Calu3 (cell line): ENCODE results near the gene ZDHHC1. TPM values are rescaled to one million over a fixed set of nuclear protein-coding genes. Genes with fewer than 3 reads are reported as not detected.
A peak's percentile ranks its signal among the peaks of the same experiment; 100 is the strongest.

Experiments
- BruUV-seq: library from RNA; stranded (reverse); fragments of 400-500 nt; replicated peaks from 2 replicates; lab custom pipeline; 2021; lab: Mats Ljungman, UMichigan
- CTCF ChIA-PET: fragments of 300-600 bp; sonication (Branson Sonifier 250); formaldehyde crosslinking; loops from one replicate; lab custom pipeline; 2022; ENCODE audit warnings: antibody characterized with exemption; lab: Charles Lee
- DNase-seq: peaks from one replicate; pipeline ENCODE4 v3.0.0; 2022
- H3K27ac Mint-ChIP-seq: one replicate; pipeline ENCODE4 v1.8.0; 2022; ENCODE audit warnings: mixed read lengths; ENCODE audit not compliant: unreplicated experiment
- H3K27me3 Mint-ChIP-seq: one replicate; pipeline ENCODE4 v1.8.0; 2022; ENCODE audit warnings: mixed read lengths; ENCODE audit not compliant: unreplicated experiment
- H3K36me3 Mint-ChIP-seq: one replicate; pipeline ENCODE4 v1.8.0; 2022; ENCODE audit warnings: mild to moderate bottlenecking, moderate library complexity, mixed read lengths; ENCODE audit not compliant: insufficient read depth, unreplicated experiment
- H3K4me1 Mint-ChIP-seq: one replicate; pipeline ENCODE4 v1.8.0; 2022; ENCODE audit warnings: mild to moderate bottlenecking, low read depth, mixed read lengths; ENCODE audit not compliant: unreplicated experiment
- H3K4me3 Mint-ChIP-seq: one replicate; pipeline ENCODE4 v1.8.0; 2022; ENCODE audit warnings: mild to moderate bottlenecking, low read depth, moderate library complexity, mixed read lengths; ENCODE audit not compliant: unreplicated experiment
- H3K9me3 Mint-ChIP-seq: one replicate; pipeline ENCODE4 v1.8.0; 2022; ENCODE audit warnings: low read depth, mixed read lengths; ENCODE audit not compliant: unreplicated experiment
- intact Hi-C: fragments of 100-400 bp; cut with micrococcal nuclease; formaldehyde crosslinking; loops from one replicate; pipeline ENCODE4 v1.10.0; 2022; ENCODE audit not compliant: unreplicated experiment
- total RNA-seq: library from RNA; stranded (reverse); gene quantifications from 2 replicates; pipeline ENCODE4 v1.2.3, GENCODE V29; 2022
- TF ChIP-seq, protein P1 (sequence below): fragments of 200-600 bp; IDR thresholded peaks from one replicate; pipeline ENCODE4 v1.8.0; 2022; ENCODE audit warnings: antibody characterized with exemption; ENCODE audit not compliant: unreplicated experiment

Gene ZDHHC1
- total RNA-seq, 1 experiment from 2014 or later, result 22.6 TPM

GRCh38 chr16:67430504-67430976 is 14.3 kb upstream of the ZDHHC1 start:
- Mint-ChIP-seq H3K27me3 (peaks cover 26% of the 10 kb centered on the region), H3K4me3 (peak overlapping the region; percentile 96), H3K36me3 (peaks cover 21% of the 10 kb centered on the region), H3K27ac (peak overlapping the region; percentile 84), H3K9me3 (no peaks in the 10 kb centered on the region), H3K4me1 (peaks cover 29% of the 10 kb centered on the region)
- BruUV-seq, result TSS peak; percentile 34
- TF ChIP-seq, protein P1, sequence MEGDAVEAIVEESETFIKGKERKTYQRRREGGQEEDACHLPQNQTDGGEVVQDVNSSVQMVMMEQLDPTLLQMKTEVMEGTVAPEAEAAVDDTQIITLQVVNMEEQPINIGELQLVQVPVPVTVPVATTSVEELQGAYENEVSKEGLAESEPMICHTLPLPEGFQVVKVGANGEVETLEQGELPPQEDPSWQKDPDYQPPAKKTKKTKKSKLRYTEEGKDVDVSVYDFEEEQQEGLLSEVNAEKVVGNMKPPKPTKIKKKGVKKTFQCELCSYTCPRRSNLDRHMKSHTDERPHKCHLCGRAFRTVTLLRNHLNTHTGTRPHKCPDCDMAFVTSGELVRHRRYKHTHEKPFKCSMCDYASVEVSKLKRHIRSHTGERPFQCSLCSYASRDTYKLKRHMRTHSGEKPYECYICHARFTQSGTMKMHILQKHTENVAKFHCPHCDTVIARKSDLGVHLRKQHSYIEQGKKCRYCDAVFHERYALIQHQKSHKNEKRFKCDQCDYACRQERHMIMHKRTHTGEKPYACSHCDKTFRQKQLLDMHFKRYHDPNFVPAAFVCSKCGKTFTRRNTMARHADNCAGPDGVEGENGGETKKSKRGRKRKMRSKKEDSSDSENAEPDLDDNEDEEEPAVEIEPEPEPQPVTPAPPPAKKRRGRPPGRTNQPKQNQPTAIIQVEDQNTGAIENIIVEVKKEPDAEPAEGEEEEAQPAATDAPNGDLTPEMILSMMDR, result no peak
- CTCF ChIA-PET, result interaction anchor here (0.6 to 1.9 kb wide), 13 partner anchors 11 to 1021 kb away, joined by 3 to 13 read pairs (median 4); partner anchors contain the start of gene ZDHHC1
- peak; percentile 60 for DNase-seq
- intact Hi-C loops, result no loop called here

- H3K27me3 Mint-ChIP-seq, result peaks cover 26% of the 10 kb centered on the region
- BruUV-seq, result no TSS peak
- H3K27ac Mint-ChIP-seq, result peak overlapping the region; percentile 84
- H3K4me3 Mint-ChIP-seq, result peak overlapping the region; percentile 96
- intact Hi-C loops, result no loop called here
- TF ChIP-seq, protein P1, result no peak
- CTCF ChIA-PET, result interaction anchor here (0.6 to 3.3 kb wide), 6 partner anchors 12 to 75 kb away, joined by 3 to 23 read pairs (median 4); no protein-coding TSS in a partner anchor
- DNase-seq, result no peak
- H3K4me1 Mint-ChIP-seq, result peaks cover 29% of the 10 kb centered on the region
- H3K9me3 Mint-ChIP-seq, result no peaks in the 10 kb centered on the region
- peaks cover 21% of the 10 kb centered on the region for H3K36me3 Mint-ChIP-seq
These were observed 13.7 kb upstream of the ZDHHC1 start for GRCh38 chr16:67429799-67430503.

DNA sequence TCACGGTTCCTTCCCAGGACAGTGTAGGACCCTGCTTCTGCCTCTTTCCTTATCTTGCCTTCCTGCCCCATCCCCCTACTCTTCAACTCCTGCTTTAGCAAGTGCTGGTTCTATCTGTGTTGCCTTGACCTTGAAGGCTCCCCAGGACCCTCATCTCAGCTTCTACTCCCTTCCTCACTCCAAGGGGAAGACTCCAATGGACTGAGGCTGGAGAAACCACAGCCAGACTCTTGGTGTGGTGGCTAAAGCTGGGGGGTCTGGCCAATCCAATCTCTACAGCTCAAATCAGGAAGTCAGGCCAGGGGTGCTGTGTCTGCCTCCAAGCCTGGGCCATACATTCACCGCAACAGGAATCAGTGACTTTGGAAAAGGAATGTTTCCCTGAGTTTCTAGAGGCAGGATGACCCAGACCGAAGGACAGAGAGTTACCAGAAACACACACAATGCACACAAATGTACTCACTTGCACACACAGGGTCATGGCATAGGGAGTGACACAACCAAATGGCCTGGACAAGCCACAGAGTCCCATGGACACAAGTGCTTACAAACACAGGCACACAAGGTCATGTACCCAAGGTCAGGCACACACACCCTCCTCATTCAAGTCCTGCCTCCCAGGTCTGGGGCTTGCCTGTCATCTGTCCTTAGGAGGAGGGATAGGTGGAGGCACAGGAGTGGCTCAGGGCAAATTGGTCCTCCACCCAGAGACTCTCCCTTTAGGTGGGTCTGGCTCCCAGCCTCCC is 12.9 kb upstream of the ZDHHC1 start:
- TF ChIP-seq, protein P1, result no peak
- no peak for DNase-seq
- Mint-ChIP-seq H3K27me3 (peaks cover 26% of the 10 kb centered on the region), H3K4me3 (peak overlapping the region; percentile 96), H3K36me3 (peaks cover 19% of the 10 kb centered on the region), H3K9me3 (no peaks in the 10 kb centered on the region), H3K27ac (no peak overlapping the region), H3K4me1 (peaks cover 29% of the 10 kb centered on the region)
- intact Hi-C loops, result no loop called here
- CTCF ChIA-PET, result interaction anchor here (1.8 to 3.3 kb wide), 4 partner anchors 11 to 36 kb away, joined by 20 to 34 read pairs (median 22); no protein-coding TSS in a partner anchor
- TSS peak; percentile 28 for BruUV-seq

DNA sequence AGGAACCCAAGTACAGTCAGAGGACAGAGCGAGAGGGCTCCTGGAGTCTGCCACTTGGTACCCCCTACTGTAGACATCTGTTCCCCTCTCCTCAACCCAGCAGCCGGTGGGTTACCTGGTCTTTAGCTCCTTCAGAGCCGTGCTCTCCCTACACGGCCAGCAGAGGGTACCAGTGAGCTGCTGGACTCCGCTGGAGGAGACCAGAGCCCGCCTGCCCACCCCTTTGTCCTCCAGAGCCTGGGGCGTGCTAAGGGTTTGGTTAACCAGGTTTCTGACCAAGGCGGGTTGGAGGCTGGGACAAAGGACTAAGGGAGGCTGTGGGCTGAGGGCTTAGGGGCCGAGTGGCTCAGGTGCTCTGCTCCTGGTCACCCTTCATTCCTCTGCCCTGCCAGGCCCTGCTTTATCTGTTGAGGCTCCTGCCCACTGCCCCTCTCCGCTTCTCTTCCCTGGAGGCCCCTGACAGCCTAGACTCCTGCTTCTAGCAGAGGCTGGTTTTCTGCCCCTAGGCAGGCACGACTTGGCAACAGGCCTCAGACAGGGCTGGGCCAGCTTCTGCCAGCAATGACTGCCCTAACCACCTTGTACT is 12.0 kb upstream of the ZDHHC1 start:
- Mint-ChIP-seq H3K4me3 (no peak overlapping the region), H3K9me3 (no peaks in the 10 kb centered on the region), H3K27me3 (peaks cover 26% of the 10 kb centered on the region), H3K4me1 (peaks cover 29% of the 10 kb centered on the region), H3K27ac (no peak overlapping the region), H3K36me3 (peaks cover 15% of the 10 kb centered on the region)
- BruUV-seq, result no TSS peak
- TF ChIP-seq, protein P1, result peak; percentile 82
- DNase-seq, result peak; percentile 90
- intact Hi-C loops, result loop anchor here (1.0 kb wide), 2 partner anchors 34 to 38 kb away; no protein-coding TSS in a partner anchor
- CTCF ChIA-PET, result interaction anchor here (0.5 to 3.3 kb wide), 26 partner anchors 8 to 479 kb away, joined by 3 to 34 read pairs (median 6); partner anchors contain the start of genes ATP6V0D1, FHOD1, LRRC36 and ZDHHC1
